GM10847 (cell line): Measurements from ENCODE around the gene SORT1.

Experiments
- POLR2A ChIP-seq: IDR thresholded peaks from 2 replicates; pipeline ENCODE4 v1.6.1; 2011; ENCODE audit not compliant: insufficient read length; ENCODE audit errors: extremely low read depth

The SORT1 gene

GRCh38 chr1:109268431-109269211 lies 129.1 kb downstream of the SORT1 start:
- TF ChIP-seq POLR2A, result no peak

DNA sequence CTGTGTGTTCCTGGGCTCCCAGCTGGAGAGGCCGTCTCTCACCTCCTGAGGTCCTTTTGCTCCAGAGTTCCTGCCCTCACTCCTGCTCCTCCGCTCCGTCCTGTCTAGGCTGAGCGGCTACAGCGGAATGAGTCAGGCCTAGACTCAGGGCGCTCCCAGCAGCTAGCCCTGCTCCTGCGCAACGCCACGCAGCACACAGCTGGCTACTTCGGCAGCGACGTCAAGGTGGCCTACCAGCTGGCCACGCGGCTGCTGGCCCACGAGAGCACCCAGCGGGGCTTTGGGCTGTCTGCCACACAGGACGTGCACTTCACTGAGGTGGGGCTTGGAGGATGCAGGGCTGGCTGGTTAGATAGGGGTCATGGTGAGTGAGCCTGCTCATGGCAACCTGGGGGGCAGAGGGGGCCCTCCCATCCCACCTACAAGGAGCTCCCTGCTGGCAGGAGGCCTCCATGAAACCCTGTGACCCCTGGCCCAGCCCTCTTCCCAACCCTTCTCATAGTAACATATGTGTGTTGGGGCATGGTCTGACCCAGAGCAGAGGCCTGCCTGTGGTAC lies 129.9 kb downstream of the SORT1 start:
- TF ChIP-seq POLR2A, result no peak

DNA sequence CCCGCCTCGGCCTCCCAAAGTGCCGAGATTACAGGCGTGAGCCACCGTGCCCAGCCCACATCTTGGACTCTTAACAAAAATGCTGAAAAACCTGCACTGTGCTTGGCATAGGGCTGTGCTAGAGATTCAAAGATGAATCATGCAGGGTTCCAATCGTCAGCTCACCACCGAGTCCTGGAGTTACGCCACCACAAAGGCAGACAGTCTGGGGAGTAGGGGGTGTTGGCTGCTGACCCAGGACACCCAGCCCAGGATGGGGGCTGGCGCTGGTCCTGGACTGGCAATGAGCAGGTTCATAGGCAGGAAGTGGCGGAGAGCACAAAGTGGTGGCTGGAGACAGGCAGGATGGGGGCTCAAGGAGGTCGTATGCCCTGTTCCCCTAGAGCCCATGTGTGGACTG lies 130.8 kb downstream of the SORT1 start:
- no peak for TF ChIP-seq POLR2A

GRCh38 chr1:109265741-109266330 lies 131.9 kb downstream of the SORT1 start:
- no peak for TF ChIP-seq POLR2A

GRCh38 chr1:109265016-109265415 lies 132.7 kb downstream of the SORT1 start:
- TF ChIP-seq POLR2A, result no peak

DNA sequence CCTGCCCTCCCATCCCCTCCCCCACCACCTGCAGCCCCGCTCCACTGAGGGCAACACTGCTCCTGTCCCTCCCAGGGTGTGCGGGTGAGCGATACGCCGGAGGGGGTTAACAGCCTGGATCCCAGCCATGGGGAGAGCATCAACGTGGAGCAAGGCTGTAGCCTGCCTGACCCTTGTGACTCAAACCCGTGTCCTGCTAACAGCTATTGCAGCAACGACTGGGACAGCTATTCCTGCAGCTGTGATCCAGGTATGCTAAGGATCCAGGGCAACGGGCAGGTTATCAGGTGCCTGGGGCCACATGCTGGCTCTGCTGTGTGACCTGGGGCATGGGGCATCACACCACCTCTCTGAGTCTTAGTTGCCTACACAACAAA lies 133.4 kb downstream of the SORT1 start:
- no peak for TF ChIP-seq POLR2A

DNA sequence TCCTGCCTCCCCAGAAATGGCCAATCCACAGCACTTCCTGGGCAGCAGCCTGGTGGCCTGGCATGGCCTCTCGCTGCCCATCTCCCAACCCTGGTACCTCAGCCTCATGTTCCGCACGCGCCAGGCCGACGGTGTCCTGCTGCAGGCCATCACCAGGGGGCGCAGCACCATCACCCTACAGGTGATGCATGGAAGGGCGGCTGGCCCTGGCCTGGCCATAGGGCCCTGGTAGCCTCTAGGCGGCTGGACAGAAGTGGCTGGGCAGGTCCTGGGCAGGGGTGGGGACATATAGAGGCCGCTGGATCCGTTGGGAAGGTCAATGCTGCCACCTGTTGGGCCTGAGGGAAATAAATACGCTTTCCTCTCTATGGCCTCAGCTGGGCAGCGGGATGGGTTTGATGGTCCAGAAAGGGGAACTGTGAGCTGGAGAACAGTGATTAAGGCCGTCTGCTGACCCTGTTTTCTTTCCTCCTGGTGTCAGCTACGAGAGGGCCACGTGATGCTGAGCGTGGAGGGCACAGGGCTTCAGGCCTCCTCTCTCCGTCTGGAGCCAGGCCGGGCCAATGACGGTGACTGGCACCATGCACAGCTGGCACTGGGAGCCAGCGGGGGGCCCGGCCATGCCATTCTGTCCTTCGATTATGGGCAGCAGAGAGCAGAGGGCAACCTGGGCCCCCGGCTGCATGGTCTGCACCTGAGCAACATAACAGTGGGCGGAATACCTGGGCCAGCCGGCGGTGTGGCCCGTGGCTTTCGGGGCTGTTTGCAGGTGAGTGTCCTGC lies 133.9 kb downstream of the SORT1 start:
- TF ChIP-seq POLR2A, result no peak

GRCh38 chr1:109263234-109263596 lies 134.5 kb downstream of the SORT1 start:
- no peak for TF ChIP-seq POLR2A

GRCh38 chr1:109262231-109263055 lies 135.3 kb downstream of the SORT1 start:
- TF ChIP-seq POLR2A, result no peak

DNA sequence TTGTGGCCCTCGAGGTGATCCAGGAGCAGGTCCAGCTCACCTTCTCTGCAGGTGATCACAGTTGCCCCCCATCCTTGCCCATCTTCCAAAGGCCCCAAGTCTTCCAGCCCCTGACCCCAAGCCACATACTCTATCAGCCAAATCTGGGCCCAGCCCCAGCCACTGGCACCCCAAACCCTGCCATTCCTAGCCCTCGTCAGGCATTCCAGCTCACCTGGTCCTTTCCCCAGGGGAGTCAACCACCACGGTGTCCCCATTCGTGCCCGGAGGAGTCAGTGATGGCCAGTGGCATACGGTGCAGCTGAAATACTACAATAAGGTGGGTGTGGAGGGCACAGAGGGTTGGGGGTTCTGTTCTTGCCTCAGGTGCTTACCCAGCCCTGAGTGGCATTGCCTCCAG lies 136.1 kb downstream of the SORT1 start:
- TF ChIP-seq POLR2A, result no peak

GRCh38 chr1:109261006-109261405 lies 136.7 kb downstream of the SORT1 start:
- no peak for TF ChIP-seq POLR2A

DNA sequence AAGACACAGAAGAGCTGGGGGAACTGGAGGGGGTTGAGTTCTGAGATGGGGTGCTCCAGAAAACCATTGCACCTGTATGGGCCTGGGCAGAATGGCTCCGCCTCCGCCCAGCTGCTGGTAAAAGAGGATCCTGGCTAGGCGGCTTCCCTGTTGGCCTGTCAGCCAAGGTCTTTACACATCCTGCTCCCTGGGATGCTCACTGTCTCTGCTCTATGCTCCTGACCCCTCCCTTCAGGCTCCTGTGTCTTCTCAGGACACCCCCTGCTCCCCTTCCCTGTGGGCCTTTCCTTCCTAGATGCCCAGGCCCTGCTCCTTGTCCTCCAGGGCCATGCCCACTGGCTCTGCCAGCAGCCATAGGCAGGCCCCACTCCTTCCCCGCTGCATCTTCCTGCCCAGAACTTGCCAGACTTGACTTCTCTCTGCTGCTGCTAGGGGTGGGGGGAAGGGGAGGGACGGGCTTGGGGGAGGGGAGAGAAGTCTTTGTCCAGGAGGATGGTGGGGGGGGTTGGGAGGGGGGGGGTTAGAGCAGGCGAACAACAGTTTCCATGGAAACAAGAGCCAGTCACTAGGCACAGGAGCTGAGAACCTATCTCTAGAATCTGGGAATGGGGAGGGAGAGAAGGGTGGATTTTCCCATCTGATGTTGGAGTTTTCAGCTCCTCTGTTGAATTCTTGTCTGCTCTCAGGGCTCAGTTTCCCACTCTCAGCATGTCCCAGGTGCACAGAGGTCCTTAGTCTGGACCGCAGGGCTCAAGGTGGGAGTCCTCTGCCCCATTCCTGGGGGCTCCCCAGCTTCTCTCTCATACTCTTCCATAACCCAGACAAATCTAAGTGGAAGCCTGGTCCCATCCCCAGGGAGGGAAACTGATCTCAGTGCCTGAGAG lies 137.8 kb downstream of the SORT1 start:
- TF ChIP-seq POLR2A, result no peak
